ENCODE results near the gene ATP2C2. TPM values are rescaled to one million over a fixed set of nuclear protein-coding genes. Genes with fewer than 3 reads are reported as not detected.

The ATP2C2 gene
- total RNA-seq, 1 donor from 2014 or later = 6.8 TPM

DNA sequence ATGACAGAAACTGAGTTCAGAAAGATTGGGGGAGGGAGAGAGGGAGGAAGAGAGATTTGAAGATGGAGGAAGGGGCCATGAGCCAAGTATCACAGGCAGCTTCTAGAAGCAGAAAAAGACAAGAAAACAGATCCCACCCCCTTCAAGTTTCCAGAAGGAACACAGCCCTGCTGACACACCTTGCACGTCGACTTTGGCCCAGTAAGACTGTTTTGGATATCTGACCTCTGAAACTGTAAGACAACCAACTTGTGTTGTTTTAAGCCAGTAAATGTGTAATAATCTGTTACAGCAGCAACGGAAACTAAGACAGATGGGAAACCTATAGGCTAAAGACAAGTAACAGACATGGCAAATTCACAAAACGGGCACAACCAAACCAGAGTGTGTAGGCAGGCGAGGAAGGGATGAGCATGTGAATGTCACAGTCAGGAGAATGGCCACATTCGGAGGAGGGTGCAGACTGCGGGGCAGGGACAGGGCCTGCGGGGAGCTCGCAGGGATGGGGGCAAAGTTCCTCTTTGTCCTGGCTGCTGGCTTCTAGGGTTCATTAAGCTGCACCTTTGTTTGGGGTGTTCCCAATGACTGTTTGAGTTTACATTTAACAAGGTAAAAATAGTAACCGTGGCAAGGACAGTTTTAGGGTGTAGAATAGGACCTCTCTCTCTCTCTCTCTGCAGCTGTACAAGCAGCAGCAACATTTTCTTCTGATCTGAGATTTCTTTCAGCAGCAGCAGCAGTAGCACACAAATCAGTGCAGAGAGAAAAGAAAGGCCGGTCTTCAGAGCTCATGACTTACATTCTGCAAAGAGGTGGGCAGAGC is 18.3 kb upstream of the ATP2C2 start:
- H3K9me3 Mint-ChIP-seq (ENCODE audit: low read depth) = no peaks in the 10 kb centered on the region
- H3K4me3 Mint-ChIP-seq (ENCODE audit: low read depth) = no peak overlapping the region
- TF ChIP-seq, protein P1, sequence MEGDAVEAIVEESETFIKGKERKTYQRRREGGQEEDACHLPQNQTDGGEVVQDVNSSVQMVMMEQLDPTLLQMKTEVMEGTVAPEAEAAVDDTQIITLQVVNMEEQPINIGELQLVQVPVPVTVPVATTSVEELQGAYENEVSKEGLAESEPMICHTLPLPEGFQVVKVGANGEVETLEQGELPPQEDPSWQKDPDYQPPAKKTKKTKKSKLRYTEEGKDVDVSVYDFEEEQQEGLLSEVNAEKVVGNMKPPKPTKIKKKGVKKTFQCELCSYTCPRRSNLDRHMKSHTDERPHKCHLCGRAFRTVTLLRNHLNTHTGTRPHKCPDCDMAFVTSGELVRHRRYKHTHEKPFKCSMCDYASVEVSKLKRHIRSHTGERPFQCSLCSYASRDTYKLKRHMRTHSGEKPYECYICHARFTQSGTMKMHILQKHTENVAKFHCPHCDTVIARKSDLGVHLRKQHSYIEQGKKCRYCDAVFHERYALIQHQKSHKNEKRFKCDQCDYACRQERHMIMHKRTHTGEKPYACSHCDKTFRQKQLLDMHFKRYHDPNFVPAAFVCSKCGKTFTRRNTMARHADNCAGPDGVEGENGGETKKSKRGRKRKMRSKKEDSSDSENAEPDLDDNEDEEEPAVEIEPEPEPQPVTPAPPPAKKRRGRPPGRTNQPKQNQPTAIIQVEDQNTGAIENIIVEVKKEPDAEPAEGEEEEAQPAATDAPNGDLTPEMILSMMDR (IDR thresholded peaks at IDR 0.05; ENCODE audit: unreplicated experiment) = no peak
- peaks cover 4% of the 10 kb centered on the region for H3K27me3 Mint-ChIP-seq
- H3K27ac Mint-ChIP-seq = no peak overlapping the region
- DNase-seq (ENCODE audit: low spot score, unreplicated experiment) = no peak
- H3K4me1 Mint-ChIP-seq (ENCODE audit: low read depth) = peaks cover 5% of the 10 kb centered on the region
- no peaks in the 10 kb centered on the region for H3K36me3 Mint-ChIP-seq (ENCODE audit: insufficient read depth)

DNA sequence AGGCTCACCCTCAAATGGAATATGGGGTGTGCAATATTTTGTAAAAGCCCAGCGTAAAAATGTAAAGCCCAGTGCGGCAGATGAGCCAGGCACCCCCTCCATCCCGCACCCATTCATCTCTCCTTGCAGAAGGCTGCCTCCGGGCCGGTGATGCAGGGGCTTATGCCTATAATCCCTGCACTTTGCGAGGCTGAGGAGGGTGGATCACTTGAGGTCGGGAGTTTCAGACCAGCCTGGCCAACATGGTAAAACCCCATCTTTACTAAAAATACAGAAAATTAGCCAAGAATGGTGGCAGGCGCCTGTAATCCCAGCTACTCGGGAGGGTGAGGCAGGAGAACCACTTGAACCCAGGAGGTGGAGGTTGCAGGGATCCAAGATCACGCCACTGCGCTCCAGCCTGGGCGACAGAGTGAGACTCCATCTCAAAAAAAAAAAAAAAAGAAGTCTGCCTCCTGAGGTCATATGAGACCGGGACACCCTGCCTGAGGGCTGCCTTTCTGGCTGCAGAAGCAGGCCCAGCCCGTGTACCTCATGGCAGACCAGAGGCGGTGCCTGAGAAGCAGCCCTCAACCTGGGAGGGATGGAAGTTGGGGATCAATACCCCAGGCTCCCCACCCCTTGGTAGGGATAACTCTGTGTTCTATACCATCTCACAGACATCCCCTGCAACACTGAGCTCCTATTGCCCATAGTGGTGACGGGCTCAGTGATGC is 17.5 kb upstream of the ATP2C2 start:
- peaks cover 5% of the 10 kb centered on the region for H3K4me1 Mint-ChIP-seq (ENCODE audit: low read depth)
- no peak overlapping the region for H3K4me3 Mint-ChIP-seq (ENCODE audit: low read depth)
- H3K9me3 Mint-ChIP-seq (ENCODE audit: low read depth) = no peaks in the 10 kb centered on the region
- peaks cover 4% of the 10 kb centered on the region for H3K27me3 Mint-ChIP-seq
- H3K27ac Mint-ChIP-seq = no peak overlapping the region
- H3K36me3 Mint-ChIP-seq (ENCODE audit: insufficient read depth) = no peaks in the 10 kb centered on the region
- DNase-seq (ENCODE audit: low spot score, unreplicated experiment) = no peak
- TF ChIP-seq, protein P1 (IDR thresholded peaks at IDR 0.05; ENCODE audit: unreplicated experiment) = no peak

DNA sequence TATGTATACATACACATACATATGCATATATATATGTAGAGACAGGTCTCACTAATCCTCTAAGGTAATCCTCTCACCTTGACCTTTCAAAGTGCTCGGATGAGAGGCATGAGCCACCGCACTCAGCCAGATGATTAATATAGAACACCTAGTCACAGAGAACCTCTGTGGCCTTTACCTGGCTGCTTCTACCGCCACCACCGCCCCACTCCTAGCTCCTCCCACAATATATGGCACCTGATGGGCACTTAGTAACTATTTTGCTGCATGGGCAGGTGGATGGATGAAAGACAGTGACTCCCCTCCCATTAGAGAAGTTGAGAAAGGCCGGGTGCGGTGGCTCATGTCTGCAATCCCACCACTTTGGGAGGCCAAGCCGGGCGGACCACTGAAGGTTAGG is 16.7 kb upstream of the ATP2C2 start:
- H3K4me3 Mint-ChIP-seq (ENCODE audit: low read depth) = no peak overlapping the region
- no peak for DNase-seq (ENCODE audit: low spot score, unreplicated experiment)
- H3K4me1 Mint-ChIP-seq (ENCODE audit: low read depth) = peaks cover 10% of the 10 kb centered on the region
- H3K36me3 Mint-ChIP-seq (ENCODE audit: insufficient read depth) = no peaks in the 10 kb centered on the region
- no peak overlapping the region for H3K27ac Mint-ChIP-seq
- H3K27me3 Mint-ChIP-seq = peaks cover 2% of the 10 kb centered on the region
- no peaks in the 10 kb centered on the region for H3K9me3 Mint-ChIP-seq (ENCODE audit: low read depth)
- TF ChIP-seq, protein P1 (IDR thresholded peaks at IDR 0.05; ENCODE audit: unreplicated experiment) = no peak

DNA sequence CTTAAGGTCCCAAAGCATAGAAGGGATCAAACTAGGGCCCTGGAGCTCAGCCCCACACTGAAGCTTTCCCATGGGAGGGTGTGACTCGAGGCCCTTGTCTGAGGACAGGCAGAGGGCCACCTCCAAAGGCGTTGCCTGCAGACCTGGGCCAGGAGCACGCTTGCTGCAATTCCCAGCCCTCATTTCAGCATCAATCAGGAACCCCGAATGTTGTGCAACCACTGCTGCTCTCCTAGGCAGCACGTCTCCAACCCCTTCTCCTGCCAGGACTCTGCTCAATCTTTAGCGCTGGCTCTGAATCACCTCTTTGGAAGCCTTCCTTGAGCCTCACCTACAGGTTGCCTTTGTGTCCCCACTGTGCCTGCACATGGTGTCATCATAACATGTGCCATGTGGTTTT is 14.0 kb upstream of the ATP2C2 start:
- Mint-ChIP-seq H3K4me3 (ENCODE audit: low read depth) (no peak overlapping the region), H3K9me3 (ENCODE audit: low read depth) (no peaks in the 10 kb centered on the region), H3K27ac (no peak overlapping the region), H3K27me3 (no peaks in the 10 kb centered on the region), H3K4me1 (ENCODE audit: low read depth) (peaks cover 28% of the 10 kb centered on the region), H3K36me3 (ENCODE audit: insufficient read depth) (no peaks in the 10 kb centered on the region)
- DNase-seq (ENCODE audit: low spot score, unreplicated experiment) = no peak
- TF ChIP-seq, protein P1 (IDR thresholded peaks at IDR 0.05; ENCODE audit: unreplicated experiment) = no peak

DNA sequence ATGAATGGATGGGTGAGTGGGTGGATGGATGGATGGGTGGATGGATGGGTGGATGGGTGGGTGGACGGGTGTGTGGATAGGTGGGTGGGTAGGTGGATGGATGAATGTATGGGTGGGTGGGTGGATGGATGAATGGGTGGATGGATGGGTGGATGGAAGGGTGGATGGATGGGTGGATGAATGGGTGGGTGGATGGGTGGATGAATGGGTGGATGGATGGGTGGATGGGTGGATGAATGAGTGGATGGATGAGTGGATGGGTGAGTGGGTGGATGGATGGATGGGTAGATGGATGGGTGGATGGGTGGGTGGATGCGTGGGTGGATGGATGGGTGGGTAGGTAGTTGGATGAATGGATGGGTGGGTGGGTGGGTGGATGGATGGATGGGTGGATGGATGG is 13.2 kb upstream of the ATP2C2 start:
- Mint-ChIP-seq H3K27me3 (peaks cover 4% of the 10 kb centered on the region), H3K36me3 (ENCODE audit: insufficient read depth) (no peaks in the 10 kb centered on the region), H3K4me1 (ENCODE audit: low read depth) (peaks cover 23% of the 10 kb centered on the region), H3K27ac (no peak overlapping the region), H3K9me3 (ENCODE audit: low read depth) (no peaks in the 10 kb centered on the region), H3K4me3 (ENCODE audit: low read depth) (no peak overlapping the region)
- DNase-seq (ENCODE audit: low spot score, unreplicated experiment) = no peak
- TF ChIP-seq, protein P1 (IDR thresholded peaks at IDR 0.05; ENCODE audit: unreplicated experiment) = no peak
